Thyroid gland (tissue), 4 donors: ENCODE data around the gene PPBP. TPM values are rescaled to one million over a fixed set of nuclear protein-coding genes. Genes with fewer than 3 reads are reported as not detected.

Source experiments
- DNase-seq, 2 donors: peaks; one replicate each; pipeline ENCODE4 v3.0.0-alpha.2; 2019
- H3K27ac ChIP-seq, 3 donors: fragments of 200-600 bp; sonication (generic); 1 replicate in 2 of 3; 2 replicates in 1 of 3; pipeline ENCODE4 v1.5.1; 2016 to 2019; ENCODE audit warnings: mild to moderate bottlenecking in 1 of 3, moderate library complexity in 1 of 3
- H3K27me3 ChIP-seq: fragments of 200-600 bp; sonication (generic); one replicate; pipeline ENCODE4 v1.5.1; 2019
- H3K36me3 ChIP-seq, 2 donors: fragments of 200-600 bp; sonication (generic); one replicate each; pipeline ENCODE4 v1.5.1; 2016 to 2019
- H3K4me1 ChIP-seq, 2 donors: fragments of 200-600 bp; sonication (generic); one replicate each; pipeline ENCODE4 v1.5.1; 2017 to 2019
- H3K4me3 ChIP-seq, 3 donors: fragments of 200-600 bp; sonication (generic); replicated peaks in 1 of 3; 1 replicate in 2 of 3; 2 replicates in 1 of 3; pipeline ENCODE4 v1.5.1; 2016; ENCODE audit warnings: mild to moderate bottlenecking in 1 of 3
- H3K9me3 ChIP-seq: fragments of 200-600 bp; sonication (generic); one replicate; pipeline ENCODE4 v1.5.1; 2017
- CTCF ChIP-seq, 6 experiments: fragments of 200-600 bp in 3 of 6; fragments of 450-650 bp in 3 of 6; sonication (generic) in 3 of 6; IDR thresholded peaks; one replicate each; pipeline ENCODE4 v1.5.1; 2016 to 2019; ENCODE audit warnings: antibody characterized with exemption in 6 of 6, mild to moderate bottlenecking in 2 of 6, inconsistent platforms in 1 of 6, moderate library complexity in 1 of 6
- POLR2A ChIP-seq, 2 donors: fragments of 450-650 bp; IDR thresholded peaks; one replicate each; pipeline ENCODE4 v1.6.1; 2017; ENCODE audit warnings: antibody characterized with exemption in 2 of 2, mild to moderate bottlenecking in 2 of 2, moderate library complexity in 1 of 2
- WGBS, 2 donors: methylation state at CpG; one replicate each; pipeline ENCODE4 v1.1.5; 2017; 5-methylcytosine and 5-hydroxymethylcytosine counted together
- intact Hi-C: fragments of 100-400 bp; cut with DNase I; formaldehyde crosslinking; loops from one replicate; pipeline ENCODE4 v1.15.1; 2023
- total RNA-seq, 4 donors: library from RNA; depleted of rRNA; stranded (reverse); fragments of >200 nt; gene quantifications; one replicate each; pipeline ENCODE4 v1.2.3, GENCODE V29; 2016

Gene PPBP
- total RNA-seq, 4 donors from 2014 or later: 1.3 to 1.5 (median 1.3) TPM; not detected in 1

DNA sequence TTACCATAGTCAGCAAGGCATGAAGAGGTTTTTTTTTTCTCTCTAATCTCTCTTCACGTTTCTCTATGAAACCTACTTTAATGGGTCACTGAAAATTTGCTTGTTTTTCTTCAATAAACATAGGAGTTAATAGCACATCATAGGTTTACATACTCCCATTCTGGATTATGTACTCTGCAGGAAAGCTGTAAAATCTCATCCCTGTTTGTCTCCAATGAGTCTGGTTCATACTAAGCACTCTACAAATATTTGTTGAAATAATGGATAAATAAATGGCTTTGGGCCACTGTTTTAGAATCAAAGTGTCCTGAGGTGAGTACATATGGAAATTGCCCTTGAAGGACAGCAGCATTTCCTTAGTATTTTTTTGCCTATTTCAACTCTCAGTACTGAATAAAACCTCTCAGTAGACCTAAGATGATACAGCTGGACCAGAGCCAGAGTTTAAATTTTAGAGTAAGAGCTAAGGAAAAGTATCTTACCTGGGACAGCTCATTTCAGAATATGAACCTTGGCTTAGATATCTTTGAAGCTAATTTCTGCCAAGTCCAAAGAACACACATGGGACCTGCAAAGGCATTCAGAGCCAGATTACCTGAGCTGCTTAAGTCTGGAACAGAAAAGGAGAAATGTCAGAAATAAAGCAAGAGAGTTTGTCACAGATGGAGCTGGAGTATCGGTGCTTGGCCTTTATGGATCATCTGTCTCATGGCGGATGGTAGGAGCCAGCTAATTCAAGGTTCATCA lies 40.6 kb downstream of the PPBP start:
- 74 to 77% methylated on average over 3 of the region's 3 CpGs for WGBS, 2 donors
- Histone ChIP-seq H3K27ac (no peak overlapping the region), H3K4me3 (no peak overlapping the region), H3K9me3 (no peaks in the 10 kb centered on the region), H3K36me3 (no peaks in the 10 kb centered on the region), H3K27me3 (peaks cover 3% of the 10 kb centered on the region), H3K4me1 (peaks cover 5 to 9% of the 10 kb centered on the region in 2 donors)
- intact Hi-C loops: no loop called here
- DNase-seq: no peak
- no peak for TF ChIP-seq POLR2A (IDR thresholded peaks at IDR 0.05)
- no peak for TF ChIP-seq CTCF (IDR thresholded peaks at IDR 0.05)

GRCh38 chr4:73945674-73946449 lies 42.1 kb downstream of the PPBP start:
- intact Hi-C loops: no loop called here

GRCh38 chr4:73945140-73945539 lies 42.9 kb downstream of the PPBP start:
- Histone ChIP-seq H3K36me3 (no peaks in the 10 kb centered on the region), H3K9me3 (no peaks in the 10 kb centered on the region), H3K27me3 (peaks cover 3% of the 10 kb centered on the region), H3K27ac (no peak overlapping the region), H3K4me3 (no peak overlapping the region), H3K4me1 (peaks cover 5 to 9% of the 10 kb centered on the region in 2 donors)
- intact Hi-C loops: no loop called here
- WGBS, 2 donors: 79 to 85% methylated on average over 4 of the region's 4 CpGs
- no peak for TF ChIP-seq CTCF (IDR thresholded peaks at IDR 0.05)
- no peak for TF ChIP-seq POLR2A (IDR thresholded peaks at IDR 0.05)
- DNase-seq: no peak

More at GRCh38 chr4:73945674-73946449, 42.1 kb downstream of the PPBP start:
- no peaks in the 10 kb centered on the region for H3K36me3 ChIP-seq
- no peak overlapping the region for H3K27ac ChIP-seq
- TF ChIP-seq POLR2A (IDR thresholded peaks at IDR 0.05): no peak
- no peak for DNase-seq
- no peaks in the 10 kb centered on the region for H3K9me3 ChIP-seq
- H3K4me3 ChIP-seq: no peak overlapping the region
- peaks cover 5 to 9% of the 10 kb centered on the region in 2 donors for H3K4me1 ChIP-seq
- WGBS, 2 donors: 65 to 70% methylated on average over 3 of the region's 3 CpGs
- H3K27me3 ChIP-seq: peaks cover 3% of the 10 kb centered on the region

DNA sequence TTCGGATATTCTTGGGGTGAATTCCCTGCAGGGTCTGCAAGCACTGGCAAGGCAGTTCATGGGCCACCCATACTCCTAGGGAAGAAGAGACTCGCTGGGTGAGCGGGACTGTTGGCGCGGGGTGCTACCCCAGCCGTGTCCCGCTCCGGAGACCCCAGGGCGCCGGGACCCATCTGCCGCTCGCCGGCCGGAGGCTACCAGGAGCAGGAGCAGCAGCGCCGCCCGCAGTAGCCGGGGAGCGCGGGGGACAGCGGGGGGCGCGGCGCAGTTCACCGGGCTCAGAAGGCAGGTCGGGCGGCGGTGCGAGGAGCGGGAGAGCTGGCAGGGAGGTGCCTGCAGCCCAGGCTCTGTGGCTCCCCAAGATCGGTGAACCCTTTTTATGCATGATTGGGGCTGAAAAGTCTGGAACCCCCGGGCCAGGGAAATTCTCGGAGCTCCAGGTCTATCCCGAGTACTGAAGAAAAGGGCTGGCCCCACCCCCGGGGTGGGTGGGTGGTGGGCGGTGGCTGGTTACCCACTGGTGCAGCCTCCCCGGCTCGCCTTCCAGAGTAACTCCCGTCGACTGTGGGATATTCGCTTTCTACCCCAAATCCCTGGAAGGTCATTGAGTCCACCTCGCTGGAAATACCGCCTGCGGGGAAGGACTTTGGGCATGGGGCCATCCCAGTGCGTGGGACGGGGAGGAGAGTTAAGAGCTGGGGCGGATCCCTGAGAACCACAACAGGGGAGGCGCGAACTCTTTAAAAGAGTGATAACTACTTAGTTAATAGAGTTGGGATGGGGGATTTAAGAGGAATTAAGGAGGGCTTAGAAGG lies 43.7 kb downstream of the PPBP start:
- Histone ChIP-seq H3K27ac (no peak overlapping the region), H3K4me3 (peak overlapping the region in 1 of 3 donors; percentile 21), H3K9me3 (no peaks in the 10 kb centered on the region), H3K4me1 (peaks cover 5 to 9% of the 10 kb centered on the region in 2 donors), H3K27me3 (peaks cover 3% of the 10 kb centered on the region), H3K36me3 (no peaks in the 10 kb centered on the region)
- no peak for TF ChIP-seq CTCF (IDR thresholded peaks at IDR 0.05)
- no peak for TF ChIP-seq POLR2A (IDR thresholded peaks at IDR 0.05)
- intact Hi-C loops: no loop called here
- peak; percentile 7 to 12 for DNase-seq
- WGBS, 2 donors: 7 to 8% methylated on average over 10 to 29 of the region's 49 CpGs

DNA sequence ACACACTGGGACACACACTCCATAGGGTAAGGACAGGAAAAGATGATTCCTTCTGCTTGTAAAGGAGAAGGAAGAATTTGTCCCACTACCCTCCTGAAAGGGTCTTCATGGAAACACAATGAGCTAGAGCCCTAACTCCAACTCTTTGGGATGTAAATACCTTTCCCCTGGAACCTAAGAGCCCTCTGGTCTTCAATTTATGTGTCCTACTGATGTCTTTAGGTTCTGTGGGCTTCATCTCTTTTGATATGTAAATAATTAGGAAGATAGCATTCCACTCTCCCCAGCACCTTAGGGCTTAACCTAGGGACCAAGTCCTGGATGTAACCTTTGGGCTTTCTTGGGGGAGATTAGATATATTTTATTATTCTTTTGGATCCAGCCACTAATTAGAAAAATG lies 44.4 kb downstream of the PPBP start:
- Histone ChIP-seq H3K27ac (no peak overlapping the region), H3K27me3 (peaks cover 3% of the 10 kb centered on the region), H3K4me3 (no peak overlapping the region), H3K9me3 (no peaks in the 10 kb centered on the region), H3K36me3 (no peaks in the 10 kb centered on the region), H3K4me1 (peaks cover 5 to 9% of the 10 kb centered on the region in 2 donors)
- no peak for DNase-seq
- intact Hi-C loops: no loop called here
- no peak for TF ChIP-seq POLR2A (IDR thresholded peaks at IDR 0.05)
- no peak for TF ChIP-seq CTCF (IDR thresholded peaks at IDR 0.05)
